T-helper 1 cell treated with Interleukin-12 subunit alpha and Interleukin-12 subunit beta and Interleukin-4 antibody, amounts not matched to agents 30 ng/mL and 1 ng/mL, for 36 hours (primary cell): ENCODE data around the gene NFKBIA. TPM values are rescaled to one million over a fixed set of nuclear protein-coding genes. Genes with fewer than 3 reads are reported as not detected.
"Not testable (repeated sequence)": the region's sequence is repeated elsewhere in the genome, so short reads cannot be mapped to it uniquely, and the experiment has no call there.

Experiments used
- intact Hi-C: fragments of 100-400 bp; cut with micrococcal nuclease; formaldehyde crosslinking; loops from one replicate; pipeline ENCODE4 v1.15.1; 2024
- total RNA-seq: library from RNA; stranded (reverse); gene quantifications from 2 replicates; pipeline ENCODE4 v1.2.3, GENCODE V29; 2022

Gene NFKBIA
- total RNA-seq, 1 donor from 2014 or later = 498 TPM

- intact Hi-C loops = no loop called here
Measured at GRCh38 chr14:35374263-35374712, 30.3 kb downstream of the NFKBIA start.

- intact Hi-C loops = not testable (repeated sequence)
Measured at GRCh38 chr14:35373208-35373607, 31.3 kb downstream of the NFKBIA start.

- intact Hi-C loops = no loop called here
Measured at GRCh38 chr14:35370969-35371368, 33.6 kb downstream of the NFKBIA start.

GRCh38 chr14:35369701-35370191, 34.8 kb downstream of the NFKBIA start:
- intact Hi-C loops = no loop called here

GRCh38 chr14:35368583-35369392, 35.8 kb downstream of the NFKBIA start:
- intact Hi-C loops = no loop called here

GRCh38 chr14:35368139-35368460, 36.4 kb downstream of the NFKBIA start:
- intact Hi-C loops = no loop called here

- intact Hi-C loops = no loop called here
Measured at GRCh38 chr14:35367056-35367372, 37.5 kb downstream of the NFKBIA start.

GRCh38 chr14:35366521-35366976, 38.0 kb downstream of the NFKBIA start:
- intact Hi-C loops = no loop called here

GRCh38 chr14:35366056-35366451, 38.5 kb downstream of the NFKBIA start:
- intact Hi-C loops = no loop called here

GRCh38 chr14:35365130-35366055, 39.2 kb downstream of the NFKBIA start:
- intact Hi-C loops = loop anchor here (1.0 kb wide), 1 partner anchor 39 kb away; the partner anchor contains the start of gene NFKBIA

- intact Hi-C loops = no loop called here
Measured at GRCh38 chr14:35362911-35363374, 41.6 kb downstream of the NFKBIA start.

GRCh38 chr14:35362450-35362849, 42.1 kb downstream of the NFKBIA start:
- intact Hi-C loops = no loop called here

GRCh38 chr14:35361141-35361480, 43.4 kb downstream of the NFKBIA start:
- intact Hi-C loops = no loop called here

- intact Hi-C loops = not testable (repeated sequence)
Measured at GRCh38 chr14:35359655-35360054, 44.9 kb downstream of the NFKBIA start.

- intact Hi-C loops = no loop called here
Measured at GRCh38 chr14:35355981-35356841, 48.3 kb downstream of the NFKBIA start.

GRCh38 chr14:35355235-35355634, 49.3 kb downstream of the NFKBIA start:
- intact Hi-C loops = not testable (repeated sequence)

GRCh38 chr14:35353409-35354172, 51.0 kb downstream of the NFKBIA start:
- intact Hi-C loops = no loop called here

- intact Hi-C loops = no loop called here
Measured at GRCh38 chr14:35352274-35353233, 52.0 kb downstream of the NFKBIA start.

GRCh38 chr14:35351897-35352273, 52.7 kb downstream of the NFKBIA start:
- intact Hi-C loops = no loop called here
